ENCODE data around the gene ALKBH2.

DNA sequence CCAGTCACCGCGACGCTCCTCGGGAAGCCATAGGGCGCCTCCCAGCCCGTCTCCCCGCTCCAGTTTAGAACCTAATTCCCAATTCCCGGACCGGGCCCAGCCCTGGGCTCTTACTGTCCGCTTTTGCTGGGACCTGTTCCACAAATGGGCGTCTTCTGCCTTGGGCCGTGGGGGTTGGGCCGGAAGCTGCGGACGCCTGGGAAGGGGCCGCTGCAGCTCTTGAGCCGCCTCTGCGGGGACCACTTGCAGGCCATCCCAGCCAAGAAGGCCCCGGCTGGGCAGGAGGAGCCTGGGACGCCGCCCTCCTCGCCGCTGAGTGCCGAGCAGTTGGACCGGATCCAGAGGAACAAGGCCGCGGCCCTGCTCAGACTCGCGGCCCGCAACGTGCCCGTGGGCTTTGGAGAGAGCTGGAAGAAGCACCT, 4.9 kb upstream of the ALKBH2 start:
- peak in 1 of 12 donors; percentile 14 for TF ChIP-seq CTCF (IDR thresholded peaks at IDR 0.05)
- peak in 1 of 2 donors; percentile 53 for TF ChIP-seq POLR2A (IDR thresholded peaks at IDR 0.05)
